Iris pigment epithelial cell (primary cell): Measurements from ENCODE around the gene PRR33.

Experiments used
- DNase-seq: peaks from one replicate; pipeline ENCODE4 v3.0.0-alpha.2; 2011; ENCODE audit warnings: low read depth

Gene PRR33

DNA sequence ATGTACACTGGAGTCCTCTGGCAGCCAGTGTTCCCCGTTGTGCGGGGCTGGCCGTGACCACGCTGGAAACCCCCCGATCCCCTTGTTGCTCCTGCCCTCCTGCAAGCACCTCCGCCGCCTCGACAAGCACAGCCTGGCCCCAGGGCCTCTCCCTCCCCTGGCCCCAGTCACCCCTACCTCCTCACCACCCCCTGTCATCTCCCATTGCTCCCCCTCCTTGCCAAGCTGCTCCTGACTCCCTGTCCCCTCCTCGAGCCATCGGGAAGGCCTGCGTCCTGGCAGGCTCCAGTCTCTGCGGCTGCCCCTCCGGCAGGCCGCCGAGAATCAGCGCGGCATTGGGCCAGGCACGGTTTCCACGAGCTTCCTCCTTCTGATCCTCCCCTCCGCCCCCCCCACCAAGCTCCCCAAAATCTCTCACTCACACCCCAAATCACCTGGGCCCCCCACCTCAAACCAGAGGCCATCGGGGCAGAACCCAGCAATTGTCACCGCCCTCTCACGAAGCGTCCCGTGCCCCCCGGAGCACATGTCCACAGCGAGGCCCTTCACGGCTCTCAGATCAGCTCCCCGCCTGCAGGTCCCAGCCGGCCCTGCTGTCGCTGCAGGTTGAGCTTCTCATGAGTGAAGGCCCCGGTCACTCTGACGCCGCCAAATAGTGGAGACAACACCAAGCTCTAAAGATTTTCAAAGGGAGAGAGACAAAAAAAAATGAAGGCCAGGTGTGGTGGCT lies 44.5 kb downstream of the PRR33 start:
- DNase-seq = no peak

DNA sequence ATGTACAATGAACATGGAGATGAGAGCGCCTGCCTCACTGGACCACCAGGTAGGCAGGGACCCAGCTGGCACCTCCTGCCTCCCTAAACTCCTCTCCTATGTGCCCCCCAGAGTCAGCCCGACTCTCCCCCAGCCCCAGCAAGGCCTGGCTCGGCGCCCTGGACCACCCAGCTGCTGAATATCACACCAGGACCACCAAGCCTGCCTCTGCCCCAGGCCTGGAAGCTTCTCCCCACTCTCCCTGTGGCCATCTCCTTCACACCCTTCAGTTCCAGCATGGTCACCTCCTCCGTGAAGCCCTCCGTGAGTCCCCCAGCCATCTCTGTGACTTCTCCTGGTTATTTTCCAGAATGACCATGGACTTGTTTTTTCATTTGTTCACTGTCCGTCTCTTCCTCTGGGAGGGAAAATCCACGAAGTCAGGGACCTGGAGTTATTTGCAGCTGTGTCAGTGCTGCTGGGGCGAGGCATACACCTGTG lies 45.2 kb downstream of the PRR33 start:
- DNase-seq = no peak

DNA sequence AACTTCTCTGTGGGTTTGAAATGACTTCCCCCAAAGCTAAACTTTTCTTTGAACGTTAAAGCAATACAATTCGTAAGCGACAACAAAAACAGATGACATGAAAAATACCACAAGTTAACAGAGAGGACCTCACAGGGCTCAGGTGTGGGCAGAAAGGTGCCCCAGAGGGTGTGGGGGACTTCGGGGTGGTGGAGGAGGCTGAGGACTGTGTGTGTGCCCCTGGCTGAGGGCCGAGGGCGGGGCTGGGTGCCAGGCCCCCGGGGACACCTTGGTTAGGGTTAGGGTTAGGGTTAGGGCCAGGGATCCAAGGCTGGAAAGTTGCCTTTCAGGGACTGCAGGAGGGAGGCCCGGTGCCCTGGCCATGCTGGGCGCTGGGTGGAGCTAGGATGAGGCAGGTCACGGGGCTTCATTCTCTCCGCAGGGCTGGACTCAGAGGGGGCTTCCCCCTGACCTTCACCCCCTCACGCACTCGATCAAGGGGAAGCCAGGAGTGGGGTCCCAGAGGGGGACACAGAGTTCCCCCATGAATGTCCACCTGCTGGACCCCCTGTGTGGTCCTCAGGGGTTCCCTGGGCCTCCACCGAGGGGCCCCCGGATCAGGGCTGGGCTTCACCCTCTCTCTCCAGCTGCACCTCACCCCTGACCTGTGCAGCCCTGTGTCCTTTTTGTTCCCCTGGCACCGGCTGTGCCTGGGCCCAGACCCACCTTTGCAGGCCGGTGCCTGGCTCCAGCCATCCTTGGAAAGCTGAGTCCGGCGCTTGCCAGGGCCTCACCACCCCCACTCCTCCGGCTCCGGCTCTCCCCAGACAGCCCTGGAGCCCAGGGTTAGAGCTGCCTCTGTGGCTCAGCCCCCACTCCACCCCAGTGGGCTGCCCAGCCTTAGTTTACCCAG lies 45.9 kb downstream of the PRR33 start:
- DNase-seq = no peak

DNA sequence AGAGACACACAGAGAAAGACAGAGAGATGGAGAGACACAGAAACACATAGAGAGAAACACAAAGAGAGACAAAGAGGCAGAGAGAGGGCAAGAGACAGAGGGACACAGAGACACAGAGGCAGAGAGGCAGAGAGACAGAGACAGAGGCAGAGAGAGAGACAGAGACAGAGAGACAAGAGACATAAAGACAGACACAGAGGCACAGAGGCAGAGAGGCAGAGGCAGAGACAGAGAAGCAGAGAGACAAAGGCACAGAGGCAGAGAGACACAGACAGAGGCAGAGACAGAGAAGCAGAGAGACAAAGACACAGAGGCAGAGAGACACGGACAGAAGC lies 46.6 kb downstream of the PRR33 start:
- DNase-seq = no peak

DNA sequence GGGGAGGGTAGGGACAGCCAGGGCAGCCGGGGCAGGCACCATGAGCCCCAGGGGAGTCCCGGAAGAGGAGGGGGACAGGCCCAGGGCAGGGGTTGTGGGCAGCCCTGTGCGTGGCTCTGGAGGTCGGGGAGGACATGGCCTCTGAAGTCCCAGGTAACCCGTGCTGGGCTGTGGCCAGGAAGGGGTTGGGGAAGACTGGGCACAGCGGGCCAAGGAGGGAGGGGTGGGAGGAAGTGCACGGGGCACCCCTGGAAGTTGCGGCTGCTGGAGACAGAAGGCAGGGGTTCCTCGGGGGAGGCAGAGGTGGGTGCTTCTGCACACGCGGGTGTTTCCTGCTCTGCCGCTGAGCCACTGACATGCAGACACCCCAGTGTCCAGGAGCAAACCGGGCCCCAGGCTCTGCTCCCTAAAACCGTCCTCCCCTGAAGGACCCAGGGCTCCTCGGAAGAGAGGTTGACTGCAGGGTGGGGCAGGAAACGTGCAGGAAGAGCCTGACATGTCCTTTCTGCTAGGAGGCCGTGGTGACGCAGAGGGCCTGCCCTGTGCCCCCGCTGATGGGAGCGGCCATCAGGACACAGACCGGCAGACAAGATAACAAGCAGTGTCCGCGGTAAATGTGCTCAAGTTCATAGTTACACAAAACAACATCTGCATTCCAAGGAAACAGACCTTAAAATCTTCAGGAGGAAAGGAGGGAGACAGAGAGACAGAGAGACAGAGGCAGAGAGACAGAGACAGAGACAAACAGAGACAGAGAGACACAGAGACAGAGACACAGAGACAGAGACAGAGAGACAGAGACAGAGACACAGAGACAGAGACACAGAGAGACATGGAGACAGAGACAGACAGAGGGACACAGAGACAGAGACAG lies 47.2 kb downstream of the PRR33 start:
- DNase-seq = no peak

DNA sequence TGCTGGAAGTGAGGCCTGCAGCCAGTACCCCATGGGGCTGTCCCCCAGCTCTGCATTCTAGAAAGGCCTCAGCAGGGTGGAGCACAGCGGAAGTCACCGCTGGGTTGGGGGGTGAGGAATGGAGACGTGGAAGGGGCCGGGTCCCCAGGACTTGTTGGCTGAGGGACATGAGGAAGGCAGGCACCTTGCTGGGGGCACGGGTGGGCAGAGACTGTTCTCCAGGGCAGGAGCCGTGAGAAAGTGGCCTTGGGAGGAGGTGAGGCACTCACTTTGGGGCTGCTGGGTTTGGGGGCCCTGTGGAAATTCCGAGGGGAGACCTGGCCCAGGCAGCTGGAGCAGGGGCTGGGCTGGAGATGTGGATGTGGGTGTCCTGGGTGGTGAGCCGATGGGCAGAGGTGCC lies 47.9 kb downstream of the PRR33 start:
- DNase-seq = no peak

DNA sequence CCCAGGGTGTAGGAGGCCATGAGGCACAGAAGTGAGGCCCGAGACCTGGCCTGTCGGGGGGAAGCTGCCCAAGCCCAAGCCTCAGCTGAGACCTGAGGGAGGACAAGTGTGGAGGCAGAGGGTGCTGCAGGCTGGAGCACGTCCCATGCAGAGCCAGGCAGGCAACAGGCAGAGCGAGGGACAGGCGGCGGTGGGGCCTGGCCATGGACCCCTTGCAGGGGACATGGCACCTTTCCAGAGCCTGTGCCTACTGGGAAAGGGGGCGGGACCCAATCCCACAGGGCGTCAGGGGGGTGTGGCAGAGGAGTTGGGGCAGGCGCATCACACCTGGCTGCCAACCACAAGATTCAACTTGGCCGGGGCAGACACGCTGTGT lies 48.6 kb downstream of the PRR33 start:
- DNase-seq = no peak

DNA sequence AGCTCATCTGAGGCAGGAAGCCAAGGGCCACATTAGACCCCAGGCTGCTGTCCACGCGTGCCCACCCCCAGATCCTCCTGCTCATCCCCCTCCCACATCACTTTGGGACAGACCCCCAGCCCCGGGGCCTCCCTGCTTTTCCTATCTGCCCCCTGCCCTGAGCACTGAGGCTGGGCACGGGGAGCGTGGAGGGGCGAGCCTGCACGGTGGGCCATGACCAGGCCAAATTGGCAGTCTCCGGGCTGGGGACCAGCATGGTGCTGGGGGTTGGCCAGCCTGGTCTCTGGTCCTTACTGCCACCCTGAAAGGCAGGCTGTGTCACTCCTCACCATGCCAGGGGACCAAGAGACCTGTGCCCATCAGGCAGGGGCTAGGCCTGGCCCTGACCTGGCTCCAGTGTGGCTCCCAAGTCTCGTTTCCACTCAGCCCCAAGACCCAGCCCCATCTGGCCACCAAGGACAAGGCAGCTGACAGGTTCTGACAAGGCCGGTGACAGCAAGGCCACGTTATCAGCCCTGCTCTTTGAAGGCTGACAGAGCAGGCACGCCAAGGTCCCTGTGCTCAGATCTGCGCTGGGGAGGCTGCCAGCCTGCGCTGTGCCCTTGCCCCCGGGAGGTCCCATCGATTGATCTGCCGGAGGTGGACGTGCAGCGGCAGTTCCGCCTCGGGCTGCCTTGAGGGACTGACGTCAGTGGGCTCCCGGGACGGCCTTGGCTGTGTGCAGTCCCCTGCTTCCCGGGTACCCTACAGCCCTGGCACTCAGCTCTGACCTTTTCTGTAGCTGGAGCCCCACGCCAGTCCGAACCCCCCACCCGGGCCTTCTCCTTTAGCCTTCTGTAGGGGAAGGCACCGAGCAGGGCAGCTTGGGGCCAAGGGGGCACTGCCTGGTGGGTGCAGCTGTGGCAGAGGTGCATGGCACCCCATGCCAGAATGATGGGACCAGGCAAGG lies 49.3 kb downstream of the PRR33 start:
- no peak for DNase-seq

DNA sequence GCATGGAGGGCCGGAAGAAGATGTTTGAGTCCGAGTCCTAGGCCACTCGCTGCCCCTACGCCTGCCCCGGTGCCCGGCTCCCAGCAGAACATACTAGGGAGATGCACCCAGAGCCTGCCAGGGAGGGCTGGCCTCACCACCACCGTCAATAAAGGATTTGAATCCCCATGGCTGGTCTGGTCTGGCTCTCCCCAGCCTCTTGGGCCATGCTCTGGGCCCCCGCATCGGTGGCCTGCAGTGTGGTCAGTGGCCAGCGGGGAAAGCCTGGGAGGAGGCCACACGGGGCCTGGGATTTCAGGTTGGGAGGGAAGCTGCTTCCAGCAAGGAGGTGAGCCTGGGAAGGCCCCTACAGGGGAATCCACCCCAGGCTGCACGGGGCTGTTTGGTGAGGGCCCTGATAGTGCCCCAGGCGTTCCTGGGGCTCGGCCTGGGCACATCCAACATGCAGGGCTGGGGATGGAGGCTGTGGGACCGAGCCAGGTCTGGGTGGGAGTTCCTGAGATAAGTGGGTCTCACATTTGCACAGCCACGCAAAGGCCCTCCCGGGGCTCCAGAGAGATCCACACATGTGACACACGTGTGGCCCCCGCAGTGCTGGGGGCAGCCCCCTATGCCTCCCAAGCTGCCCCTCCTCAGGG lies 50.1 kb downstream of the PRR33 start:
- DNase-seq = no peak

DNA sequence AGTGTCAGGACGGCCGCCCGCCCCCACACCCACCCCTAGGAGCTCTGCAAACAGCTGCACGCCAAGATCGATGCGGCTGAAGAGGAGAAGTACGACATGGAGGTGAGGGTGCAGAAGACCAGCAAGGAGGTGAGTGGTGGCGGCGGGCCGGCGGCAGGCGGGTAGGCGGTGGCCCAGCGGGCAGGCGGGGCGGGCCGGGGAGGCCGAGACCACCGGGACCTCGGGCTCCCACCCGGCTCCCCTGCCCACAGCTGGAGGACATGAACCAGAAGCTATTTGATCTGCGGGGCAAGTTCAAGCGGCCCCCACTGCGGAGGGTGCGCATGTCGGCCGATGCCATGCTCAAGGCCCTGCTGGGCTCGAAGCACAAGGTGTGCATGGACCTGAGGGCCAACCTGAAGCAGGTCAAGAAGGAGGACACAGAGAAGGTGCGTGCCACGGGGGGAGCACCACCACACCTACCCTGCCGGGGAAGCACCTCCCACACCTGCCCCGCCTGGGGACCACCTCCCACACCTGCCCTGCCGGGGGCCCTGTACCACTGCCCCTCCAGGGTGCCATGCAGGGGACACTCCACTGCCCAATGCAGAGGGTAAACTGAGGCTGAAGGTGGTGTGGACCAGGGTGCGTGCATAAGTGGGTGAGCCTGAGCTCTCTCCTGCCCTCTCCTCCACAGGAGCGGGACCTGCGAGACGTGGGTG lies 50.8 kb downstream of the PRR33 start:
- no peak for DNase-seq

DNA sequence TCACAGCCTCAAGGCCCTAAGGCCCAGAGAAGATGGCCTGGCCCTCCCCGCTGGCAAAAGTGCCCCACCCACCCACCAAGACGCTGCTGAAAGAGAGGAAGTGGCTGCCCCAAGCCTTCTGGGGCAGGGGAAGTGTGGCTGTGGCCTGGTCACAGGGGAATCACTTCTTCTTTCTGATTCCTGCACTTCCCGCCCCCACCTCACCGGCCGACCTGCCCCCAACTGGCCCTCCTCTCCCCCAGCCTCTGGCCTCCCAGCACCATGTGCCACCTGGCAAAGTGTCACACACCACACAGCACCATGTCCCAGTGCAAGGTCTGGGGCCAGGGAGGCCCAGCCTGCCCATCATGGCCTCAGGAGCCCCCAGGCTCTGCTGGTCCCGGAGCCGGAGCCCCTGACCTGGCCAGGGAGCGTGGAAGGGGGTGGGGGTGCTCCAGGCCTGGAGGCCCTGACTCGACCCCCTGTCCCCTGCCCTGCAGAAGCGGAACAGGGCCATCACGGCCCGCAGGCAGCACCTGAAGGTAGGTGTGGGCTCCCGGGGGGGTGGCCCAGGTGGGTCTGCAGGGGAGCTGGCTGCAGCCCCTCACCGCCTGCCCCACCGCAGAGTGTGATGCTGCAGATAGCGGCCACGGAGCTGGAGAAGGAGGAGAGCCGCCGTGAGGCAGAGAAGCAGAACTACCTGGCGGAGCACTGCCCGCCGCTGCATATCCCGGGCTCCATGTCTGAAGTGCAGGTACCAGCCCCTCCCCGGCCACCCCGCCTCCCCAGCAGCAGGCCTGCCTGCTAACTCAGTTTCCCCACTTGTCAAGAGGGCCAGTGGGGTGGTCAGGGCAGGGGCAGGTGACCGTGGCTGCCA lies 51.5 kb downstream of the PRR33 start:
- DNase-seq = no peak

DNA sequence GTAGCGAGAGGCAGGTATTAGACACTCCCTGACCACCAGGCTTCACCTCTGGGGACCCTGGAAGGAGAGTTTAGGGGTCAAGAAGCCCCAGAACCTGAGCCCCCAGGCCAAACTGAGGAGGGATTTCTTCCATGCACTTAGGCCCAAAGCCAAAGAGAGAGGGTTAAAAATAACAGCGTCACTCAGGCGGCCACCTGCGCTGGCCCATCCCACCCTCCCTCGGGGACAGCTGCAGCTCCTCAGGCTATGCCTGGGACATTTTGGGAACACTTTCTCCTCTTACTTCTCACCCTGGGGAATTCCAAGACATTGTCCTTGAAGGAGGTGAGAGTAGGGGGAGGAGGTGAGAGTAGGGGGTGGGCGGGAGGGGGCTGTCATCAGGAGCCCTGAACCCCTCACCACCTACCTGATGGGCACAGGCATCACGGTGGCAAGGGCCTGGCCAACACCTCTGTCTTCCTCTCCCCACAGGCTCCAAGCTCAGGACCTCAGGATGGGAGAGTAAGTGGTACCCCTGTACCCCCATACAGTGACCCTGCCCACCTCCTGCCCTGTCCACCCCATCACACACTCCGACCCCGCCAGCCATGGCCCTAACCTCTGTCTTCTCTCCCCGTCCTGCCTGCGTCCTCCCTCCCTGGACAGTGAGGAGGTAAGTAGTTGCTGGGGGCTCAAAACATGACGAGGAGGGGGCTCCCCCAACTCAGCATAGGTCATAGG lies 52.3 kb downstream of the PRR33 start:
- DNase-seq = no peak

DNA sequence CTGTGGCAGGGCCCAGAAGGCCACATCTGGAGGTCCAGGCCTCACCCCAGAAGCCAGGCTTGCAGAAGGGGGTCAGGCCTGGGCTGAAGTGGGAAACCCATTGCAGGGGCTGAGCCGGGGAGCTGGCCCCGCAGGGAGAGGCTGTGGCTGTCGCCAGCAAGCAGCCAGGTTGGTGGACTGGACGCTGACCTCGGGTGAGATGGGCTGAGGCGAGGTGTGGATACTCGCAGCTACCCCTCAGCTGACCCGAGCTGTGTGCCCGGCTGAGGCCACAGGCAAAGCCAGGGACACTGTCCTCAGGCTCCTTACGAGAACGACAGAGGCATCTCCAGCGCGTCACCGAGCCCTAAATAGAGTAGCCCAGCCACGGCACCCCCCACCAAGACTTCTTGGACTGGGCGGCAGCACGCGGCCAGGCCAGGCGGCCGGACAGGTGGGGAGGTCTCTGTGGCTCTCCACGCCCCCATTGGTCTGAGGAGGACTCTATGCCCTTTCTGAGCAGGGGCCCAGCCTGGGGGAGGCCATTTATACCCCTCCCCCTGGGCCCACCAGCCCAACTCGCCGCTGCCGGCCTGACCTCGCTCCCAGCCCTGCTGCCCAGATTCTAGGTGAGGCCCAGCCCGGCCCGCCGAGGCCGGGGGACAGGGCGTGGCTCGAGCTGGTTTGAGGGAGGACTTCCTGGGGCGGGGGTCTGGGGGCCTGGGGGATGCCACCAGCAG lies 53.1 kb downstream of the PRR33 start, which contains the start of gene TNNI2:
TSS of gene TNNI2 (plus strand) at position 556 of the 719 bp plus-strand sequence. CDS start 716 bp downstream, outside the sequence.
- no peak for DNase-seq
